NT2/D1 (cell line): ENCODE results near the gene RHNO1.

Experiments
- SUZ12 ChIP-seq: IDR thresholded peaks from 2 replicates; pipeline ENCODE4 v1.6.1; 2011; ENCODE audit not compliant: insufficient read length, insufficient read depth; ENCODE audit errors: extremely low read depth
- YY1 ChIP-seq: IDR thresholded peaks from 2 replicates; pipeline ENCODE4 v1.6.1; 2011; ENCODE audit not compliant: insufficient read length, insufficient read depth
- ZNF274 ChIP-seq: IDR thresholded peaks from 2 replicates; pipeline ENCODE4 v1.6.1; 2011; ENCODE audit warnings: mild to moderate bottlenecking, low read depth, low read length

DNA sequence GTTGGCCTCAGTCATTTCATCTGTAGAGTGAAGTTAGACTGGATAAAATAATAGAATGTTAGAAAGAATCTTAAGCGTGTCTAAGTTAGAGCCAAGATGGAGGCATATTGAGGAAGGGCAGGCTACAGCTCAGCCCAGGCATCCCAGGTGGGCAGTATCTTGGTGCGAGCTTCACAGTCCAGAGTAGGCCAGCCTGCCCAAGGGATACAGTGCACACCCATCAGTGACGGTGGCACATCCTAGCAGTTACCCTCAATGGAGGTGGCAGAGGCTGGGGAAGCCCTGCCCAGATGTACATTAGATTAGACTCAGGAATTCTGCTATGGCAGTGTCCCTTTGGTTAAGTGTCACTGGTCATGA, 35.2 kb downstream of the RHNO1 start:
- TF ChIP-seq SUZ12 (no peak), ZNF274 (no peak), YY1 (no peak)
